ENCODE data around the gene ASB9.
"Not testable (repeated sequence)": the region's sequence is repeated elsewhere in the genome, so short reads cannot be mapped to it uniquely, and the experiment has no call there.

ASB9 gene

GRCh38 chrX:15269618-15270521, at the start of gene ASB9:
ASB9 (minus strand) TSS chrX:15270083; CDS start chrX:15269874, 209 bp downstream.
- peak; percentile 74 for DNase-seq

- no peak for DNase-seq
Measured at GRCh38 chrX:15319075-15319474, 49.2 kb upstream of the ASB9 start.

- DNase-seq = no peak
Measured at GRCh38 chrX:15315509-15315908, 45.6 kb upstream of the ASB9 start, which contains the start of gene ASB11. ASB11 (minus strand) TSS chrX:15315640; CDS start chrX:15315605, 35 bp downstream.

GRCh38 chrX:15314472-15314871, 44.6 kb upstream of the ASB9 start:
- no peak for DNase-seq

- DNase-seq = no peak
Measured at GRCh38 chrX:15311119-15311518, 41.2 kb upstream of the ASB9 start.

- no peak for DNase-seq
Measured at GRCh38 chrX:15310117-15310516, 40.2 kb upstream of the ASB9 start.

GRCh38 chrX:15305899-15306298, 36.0 kb upstream of the ASB9 start:
- DNase-seq = not testable (repeated sequence)

- no peak for DNase-seq
Measured at GRCh38 chrX:15301924-15302323, 32.0 kb upstream of the ASB9 start.

- DNase-seq = no peak
Measured at GRCh38 chrX:15299941-15300851, 30.3 kb upstream of the ASB9 start.

- DNase-seq = no peak
Measured at GRCh38 chrX:15298780-15299179, 28.9 kb upstream of the ASB9 start.

- DNase-seq = no peak
Measured at GRCh38 chrX:15298201-15298600, 28.3 kb upstream of the ASB9 start.

GRCh38 chrX:15293451-15293850, 23.6 kb upstream of the ASB9 start:
- DNase-seq = no peak

- DNase-seq = no peak
Measured at GRCh38 chrX:15292861-15293260, 23.0 kb upstream of the ASB9 start.

- no peak for DNase-seq
Measured at GRCh38 chrX:15277604-15278003, 7.7 kb upstream of the ASB9 start.

GRCh38 chrX:15274946-15275345, 5.1 kb upstream of the ASB9 start:
- no peak for DNase-seq

- not testable (repeated sequence) for DNase-seq
Measured at GRCh38 chrX:15273275-15273674, 3.4 kb upstream of the ASB9 start.

GRCh38 chrX:15271757-15272156, 1.9 kb upstream of the ASB9 start:
- no peak for DNase-seq

GRCh38 chrX:15269120-15269519, 763 bp downstream of the ASB9 start:
- DNase-seq = no peak

- no peak for DNase-seq
Measured at GRCh38 chrX:15254852-15255251, 15.0 kb downstream of the ASB9 start.

GRCh38 chrX:15245896-15246295, 24.0 kb downstream of the ASB9 start:
- DNase-seq = peak; percentile 26

- no peak for DNase-seq
Measured at GRCh38 chrX:15244421-15244820, 25.5 kb downstream of the ASB9 start.

- peak; percentile 24 for DNase-seq
Measured at GRCh38 chrX:15242899-15243555, 26.9 kb downstream of the ASB9 start.

- no peak for DNase-seq
Measured at GRCh38 chrX:15241301-15241700, 28.6 kb downstream of the ASB9 start.
